Measurements from ENCODE around the gene ZDHHC11B.

The ZDHHC11B gene

DNA sequence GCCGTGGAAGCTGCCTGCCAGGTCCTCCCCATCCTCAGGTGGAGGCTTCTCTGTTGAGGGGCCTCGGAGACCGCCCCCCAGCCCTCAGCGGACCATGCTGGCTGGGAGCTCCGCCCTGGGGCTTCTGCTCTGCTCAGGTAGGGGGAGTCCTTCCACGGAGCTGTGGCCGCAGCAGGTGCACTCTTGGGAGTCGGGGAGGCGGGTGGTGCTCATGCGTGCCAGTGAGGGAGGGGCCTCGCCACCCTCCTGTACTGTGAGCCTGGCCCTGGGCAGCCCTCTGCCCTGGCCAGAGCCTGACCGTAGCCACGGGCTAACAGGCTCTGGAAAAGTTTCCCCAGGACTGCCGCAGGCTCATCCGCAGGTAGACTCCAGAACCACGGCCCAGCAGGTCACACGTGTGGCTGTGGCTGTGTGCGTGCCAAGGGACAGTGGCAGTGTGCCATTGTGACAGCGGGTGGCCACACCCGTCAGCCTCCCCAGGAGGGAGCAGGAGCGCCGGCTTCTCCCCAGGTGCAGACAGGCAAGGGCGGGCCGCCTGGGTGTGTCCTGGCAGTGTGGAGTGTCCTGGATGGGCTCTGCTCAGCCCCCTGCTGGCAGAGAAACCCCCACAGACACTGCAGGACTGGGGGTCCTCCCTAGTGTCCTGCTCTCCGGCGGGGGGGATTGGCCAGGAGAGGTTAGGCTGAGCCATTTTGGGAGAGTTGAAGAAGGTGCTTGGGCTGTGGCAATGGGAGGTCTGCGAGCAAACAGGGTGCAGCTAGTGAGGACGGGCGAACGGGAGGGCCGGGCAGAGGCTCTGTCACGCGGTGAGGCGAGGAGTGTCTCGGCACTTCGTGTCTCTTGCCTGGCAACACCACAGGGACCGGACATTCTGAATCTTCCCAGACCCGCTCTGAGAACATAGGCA lies 120.8 kb downstream of the ZDHHC11B start:
- Histone ChIP-seq H2AFZ (ENCODE audit: low read depth, low read length) (no peak overlapping the region), H3K27ac (ENCODE audit: low read length) (no peak overlapping the region), H3K36me3 (replicated peaks; ENCODE audit: low read depth, low read length) (peaks cover 13% of the 10 kb centered on the region), H3K9ac (ENCODE audit: low read length) (no peak overlapping the region), H3K9me3 (ENCODE audit: insufficient read depth, low read length) (no peaks in the 10 kb centered on the region), H3K4me3 (ENCODE audit: low read length) (no peak overlapping the region), H3K4me1 (ENCODE audit: low read length) (no peaks in the 10 kb centered on the region), H4K20me1 (ENCODE audit: insufficient read depth, low read length) (no peaks in the 10 kb centered on the region), H3K4me2 (ENCODE audit: low read length) (no peak overlapping the region), H3K27me3 (ENCODE audit: low read depth, low read length) (no peaks in the 10 kb centered on the region), H3K79me2 (ENCODE audit: low read length) (no peaks in the 10 kb centered on the region)
- no peak for TF ChIP-seq EZH2phosphoT487 (IDR thresholded peaks at IDR 0.05; ENCODE audit: low read depth)
- TF ChIP-seq, protein P1, sequence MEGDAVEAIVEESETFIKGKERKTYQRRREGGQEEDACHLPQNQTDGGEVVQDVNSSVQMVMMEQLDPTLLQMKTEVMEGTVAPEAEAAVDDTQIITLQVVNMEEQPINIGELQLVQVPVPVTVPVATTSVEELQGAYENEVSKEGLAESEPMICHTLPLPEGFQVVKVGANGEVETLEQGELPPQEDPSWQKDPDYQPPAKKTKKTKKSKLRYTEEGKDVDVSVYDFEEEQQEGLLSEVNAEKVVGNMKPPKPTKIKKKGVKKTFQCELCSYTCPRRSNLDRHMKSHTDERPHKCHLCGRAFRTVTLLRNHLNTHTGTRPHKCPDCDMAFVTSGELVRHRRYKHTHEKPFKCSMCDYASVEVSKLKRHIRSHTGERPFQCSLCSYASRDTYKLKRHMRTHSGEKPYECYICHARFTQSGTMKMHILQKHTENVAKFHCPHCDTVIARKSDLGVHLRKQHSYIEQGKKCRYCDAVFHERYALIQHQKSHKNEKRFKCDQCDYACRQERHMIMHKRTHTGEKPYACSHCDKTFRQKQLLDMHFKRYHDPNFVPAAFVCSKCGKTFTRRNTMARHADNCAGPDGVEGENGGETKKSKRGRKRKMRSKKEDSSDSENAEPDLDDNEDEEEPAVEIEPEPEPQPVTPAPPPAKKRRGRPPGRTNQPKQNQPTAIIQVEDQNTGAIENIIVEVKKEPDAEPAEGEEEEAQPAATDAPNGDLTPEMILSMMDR (IDR thresholded peaks at IDR 0.05; ENCODE audit: low read depth, low read length): no peak

DNA sequence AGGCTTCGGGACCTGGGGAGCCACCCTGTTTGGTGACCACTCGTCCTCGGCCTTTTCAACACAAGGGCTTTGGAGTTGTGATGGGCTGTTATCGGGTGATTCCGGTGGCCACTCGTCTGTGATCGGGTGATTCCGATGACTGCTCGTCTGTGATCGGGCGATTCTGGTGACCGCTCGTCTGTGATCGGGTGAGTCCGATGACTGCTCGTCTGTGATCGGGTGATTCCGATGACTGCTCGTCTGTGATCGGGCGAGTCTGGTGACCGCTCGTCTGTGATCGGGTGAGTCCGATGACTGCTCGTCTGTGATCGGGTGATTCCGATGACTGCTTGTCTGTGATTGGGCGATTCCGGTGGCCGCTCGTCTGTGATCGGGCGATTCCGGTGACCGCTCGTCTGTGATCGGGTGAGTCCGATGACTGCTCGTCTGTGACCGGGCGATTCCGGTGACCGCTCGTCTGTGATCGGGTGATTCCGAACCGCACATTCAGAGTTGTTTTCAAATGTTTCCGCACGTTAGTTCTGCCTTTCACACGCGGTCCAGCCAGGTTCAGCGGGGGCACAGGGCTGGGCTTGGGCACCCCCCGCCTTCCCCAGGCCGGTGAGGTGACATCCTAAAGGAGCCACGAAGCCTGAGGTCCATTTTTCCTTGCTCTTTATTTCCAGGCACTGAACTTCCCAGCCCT lies 121.6 kb downstream of the ZDHHC11B start:
- Histone ChIP-seq H3K27ac (ENCODE audit: low read length) (no peak overlapping the region), H3K9me3 (ENCODE audit: insufficient read depth, low read length) (no peaks in the 10 kb centered on the region), H3K9ac (ENCODE audit: low read length) (no peak overlapping the region), H3K79me2 (ENCODE audit: low read length) (no peaks in the 10 kb centered on the region), H4K20me1 (ENCODE audit: insufficient read depth, low read length) (no peaks in the 10 kb centered on the region), H3K4me1 (ENCODE audit: low read length) (no peaks in the 10 kb centered on the region), H2AFZ (ENCODE audit: low read depth, low read length) (no peak overlapping the region), H3K4me2 (ENCODE audit: low read length) (no peak overlapping the region), H3K4me3 (ENCODE audit: low read length) (no peak overlapping the region), H3K36me3 (replicated peaks; ENCODE audit: low read depth, low read length) (peaks cover 14% of the 10 kb centered on the region), H3K27me3 (ENCODE audit: low read depth, low read length) (no peaks in the 10 kb centered on the region)
- TF ChIP-seq EZH2phosphoT487 (IDR thresholded peaks at IDR 0.05; ENCODE audit: low read depth): no peak
- TF ChIP-seq, protein P1 (IDR thresholded peaks at IDR 0.05; ENCODE audit: low read depth, low read length): no peak

DNA sequence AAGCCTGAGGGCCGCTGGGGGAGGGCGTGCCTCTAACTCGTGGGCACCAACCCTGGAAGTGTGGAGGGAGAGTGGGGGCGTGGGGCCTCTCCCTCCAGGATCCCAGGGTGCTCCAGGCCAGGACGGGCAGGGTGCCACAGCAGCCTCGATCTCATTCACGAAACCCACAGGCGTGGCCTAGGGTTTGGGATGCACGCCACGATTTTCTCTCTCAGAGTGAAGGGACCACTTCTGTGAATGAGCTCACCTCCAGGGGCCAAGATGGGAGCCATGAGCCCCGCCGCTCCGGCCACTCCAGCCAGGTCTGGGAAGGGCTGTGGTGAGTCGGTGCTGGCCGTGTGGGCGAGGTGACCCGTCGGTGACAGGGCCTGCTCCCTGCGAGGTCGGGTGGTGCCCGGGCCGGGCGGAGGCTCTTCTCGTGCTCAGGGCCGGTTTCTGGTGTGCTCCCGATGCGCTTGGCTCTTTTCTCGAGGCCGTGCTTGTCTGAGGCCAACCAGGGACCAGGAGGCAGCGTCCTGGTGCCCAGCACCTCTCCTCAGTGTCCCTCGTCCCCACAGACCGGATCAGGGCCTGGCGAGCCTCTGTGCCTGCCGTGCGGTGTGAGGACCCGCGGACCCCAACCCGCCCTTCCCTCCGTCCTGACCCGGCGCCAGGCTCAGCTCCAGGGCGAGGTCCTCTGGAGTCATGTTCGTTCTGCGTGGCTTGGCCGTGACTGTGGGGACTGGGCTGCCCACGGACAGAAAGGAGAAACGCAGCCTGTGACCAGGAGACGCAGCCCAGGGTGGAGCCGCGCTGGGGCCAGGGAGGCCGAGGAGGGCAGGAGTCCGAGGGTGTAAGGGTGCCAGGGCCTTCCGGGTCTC lies 122.4 kb downstream of the ZDHHC11B start:
- peaks cover 18% of the 10 kb centered on the region for H3K36me3 ChIP-seq (replicated peaks; ENCODE audit: low read depth, low read length)
- H3K4me2 ChIP-seq (ENCODE audit: low read length): no peak overlapping the region
- H3K9ac ChIP-seq (ENCODE audit: low read length): no peak overlapping the region
- H2AFZ ChIP-seq (ENCODE audit: low read depth, low read length): no peak overlapping the region
- H3K9me3 ChIP-seq (ENCODE audit: insufficient read depth, low read length): no peaks in the 10 kb centered on the region
- H3K4me1 ChIP-seq (ENCODE audit: low read length): no peaks in the 10 kb centered on the region
- no peaks in the 10 kb centered on the region for H4K20me1 ChIP-seq (ENCODE audit: insufficient read depth, low read length)
- H3K79me2 ChIP-seq (ENCODE audit: low read length): no peaks in the 10 kb centered on the region
- H3K27me3 ChIP-seq (ENCODE audit: low read depth, low read length): no peaks in the 10 kb centered on the region
- H3K4me3 ChIP-seq (ENCODE audit: low read length): no peak overlapping the region
- no peak overlapping the region for H3K27ac ChIP-seq (ENCODE audit: low read length)
- no peak for TF ChIP-seq EZH2phosphoT487 (IDR thresholded peaks at IDR 0.05; ENCODE audit: low read depth)
- TF ChIP-seq, protein P1 (IDR thresholded peaks at IDR 0.05; ENCODE audit: low read depth, low read length): no peak

All from OCI-LY3 (cell line).